ENCODE results near the gene NANS.
A peak's percentile ranks its signal among the peaks of the same experiment; 100 is the strongest.

The NANS gene

GRCh38 chr9:98062161-98062560, 5.6 kb downstream of the NANS start:
- Histone ChIP-seq H3F3A (ENCODE audit: low read depth) (no peaks in the 10 kb centered on the region), H3K4me1 (ENCODE audit: insufficient read depth, low read length, poor library complexity, severe bottlenecking) (peaks cover 20% of the 10 kb centered on the region), H3K4me2 (ENCODE audit: low read depth, low read length, poor library complexity, severe bottlenecking) (peak overlapping the region; percentile 20), H3K9me3 (ENCODE audit: insufficient read depth, low read depth, low read length) (no peaks in the 10 kb centered on the region), H3K79me2 (ENCODE audit: insufficient read depth, low read length) (peaks cover 23% of the 10 kb centered on the region; the same call in 1 of the 2 replicates), H3K27me3 (ENCODE audit: insufficient read depth, low read length, poor library complexity, severe bottlenecking) (no peaks in the 10 kb centered on the region), H3K4me3 (ENCODE audit: low read length, poor library complexity, severe bottlenecking) (no peak overlapping the region), H3K9ac (ENCODE audit: low read depth, low read length, poor library complexity, severe bottlenecking) (peak overlapping the region; percentile 30), H3K36me3 (ENCODE audit: insufficient read depth, low read length) (peaks cover 16% of the 10 kb centered on the region; the same call in 1 of the 2 replicates), H4K20me1 (ENCODE audit: insufficient read depth, low read length, poor library complexity, severe bottlenecking) (no peaks in the 10 kb centered on the region), H3K9me2 (replicated peaks; ENCODE audit: low read depth, low read length) (no peaks in the 10 kb centered on the region), H2AFZ (ENCODE audit: low read length) (no peak overlapping the region)
- TF ChIP-seq CTCF (conservative IDR thresholded peaks at IDR 0.05; ENCODE audit: low read length), result no peak
- TF ChIP-seq EZH2phosphoT487 (IDR thresholded peaks at IDR 0.05; ENCODE audit: borderline replicate concordance), result no peak

- H2AFZ ChIP-seq (ENCODE audit: low read length), result no peak overlapping the region
- peaks cover 16% of the 10 kb centered on the region; the same call in 1 of the 2 replicates for H3K36me3 ChIP-seq (ENCODE audit: insufficient read depth, low read length)
- H3K9ac ChIP-seq (ENCODE audit: low read depth, low read length, poor library complexity, severe bottlenecking), result no peak overlapping the region
- H4K20me1 ChIP-seq (ENCODE audit: insufficient read depth, low read length, poor library complexity, severe bottlenecking), result no peaks in the 10 kb centered on the region
- H3K4me1 ChIP-seq (ENCODE audit: insufficient read depth, low read length, poor library complexity, severe bottlenecking), result no peaks in the 10 kb centered on the region
- TF ChIP-seq EZH2phosphoT487 (IDR thresholded peaks at IDR 0.05; ENCODE audit: borderline replicate concordance), result no peak
- TF ChIP-seq CTCF (conservative IDR thresholded peaks at IDR 0.05; ENCODE audit: low read length), result no peak
- H3K9me3 ChIP-seq (ENCODE audit: insufficient read depth, low read depth, low read length), result no peaks in the 10 kb centered on the region
- no peak overlapping the region for H3K4me3 ChIP-seq (ENCODE audit: low read length, poor library complexity, severe bottlenecking)
- H3K9me2 ChIP-seq (replicated peaks; ENCODE audit: low read depth, low read length), result no peaks in the 10 kb centered on the region
- H3K27me3 ChIP-seq (ENCODE audit: insufficient read depth, low read length, poor library complexity, severe bottlenecking), result no peaks in the 10 kb centered on the region
- peaks cover 4% of the 10 kb centered on the region; the same call in 1 of the 2 replicates for H3K79me2 ChIP-seq (ENCODE audit: insufficient read depth, low read length)
- H3F3A ChIP-seq (ENCODE audit: low read depth), result no peaks in the 10 kb centered on the region
- H3K4me2 ChIP-seq (ENCODE audit: low read depth, low read length, poor library complexity, severe bottlenecking), result no peak overlapping the region
Observed at GRCh38 chr9:98064623-98065392, 8.3 kb downstream of the NANS start.

GRCh38 chr9:98066235-98066634, 9.7 kb downstream of the NANS start:
- no peak overlapping the region for H3K4me3 ChIP-seq (ENCODE audit: low read length, poor library complexity, severe bottlenecking)
- no peaks in the 10 kb centered on the region for H3K9me2 ChIP-seq (replicated peaks; ENCODE audit: low read depth, low read length)
- no peak overlapping the region for H2AFZ ChIP-seq (ENCODE audit: low read length)
- no peaks in the 10 kb centered on the region for H3F3A ChIP-seq (ENCODE audit: low read depth)
- TF ChIP-seq EZH2phosphoT487 (IDR thresholded peaks at IDR 0.05; ENCODE audit: borderline replicate concordance) (no peak), CTCF (conservative IDR thresholded peaks at IDR 0.05; ENCODE audit: low read length) (no peak)
- H3K79me2 ChIP-seq (ENCODE audit: insufficient read depth, low read length), result no peaks in the 10 kb centered on the region
- peaks cover 16% of the 10 kb centered on the region; the same call in 1 of the 2 replicates for H3K36me3 ChIP-seq (ENCODE audit: insufficient read depth, low read length)
- H3K4me2 ChIP-seq (ENCODE audit: low read depth, low read length, poor library complexity, severe bottlenecking), result no peak overlapping the region
- H3K9me3 ChIP-seq (ENCODE audit: insufficient read depth, low read depth, low read length), result no peaks in the 10 kb centered on the region
- no peaks in the 10 kb centered on the region for H3K4me1 ChIP-seq (ENCODE audit: insufficient read depth, low read length, poor library complexity, severe bottlenecking)
- no peaks in the 10 kb centered on the region for H3K27me3 ChIP-seq (ENCODE audit: insufficient read depth, low read length, poor library complexity, severe bottlenecking)
- no peaks in the 10 kb centered on the region for H4K20me1 ChIP-seq (ENCODE audit: insufficient read depth, low read length, poor library complexity, severe bottlenecking)
- no peak overlapping the region for H3K9ac ChIP-seq (ENCODE audit: low read depth, low read length, poor library complexity, severe bottlenecking)
